Activated CD4-positive, CD25-positive, alpha-beta regulatory T cell treated with anti-CD3 and anti-CD28 coated beads, Interleukin-2, amount 50 U/mL, for 72 hours (primary cell): ENCODE data around the gene NAA20.

Experiments used
- DNase-seq: peaks from one replicate; pipeline ENCODE4 v3.0.0; 2021

Gene NAA20

DNA sequence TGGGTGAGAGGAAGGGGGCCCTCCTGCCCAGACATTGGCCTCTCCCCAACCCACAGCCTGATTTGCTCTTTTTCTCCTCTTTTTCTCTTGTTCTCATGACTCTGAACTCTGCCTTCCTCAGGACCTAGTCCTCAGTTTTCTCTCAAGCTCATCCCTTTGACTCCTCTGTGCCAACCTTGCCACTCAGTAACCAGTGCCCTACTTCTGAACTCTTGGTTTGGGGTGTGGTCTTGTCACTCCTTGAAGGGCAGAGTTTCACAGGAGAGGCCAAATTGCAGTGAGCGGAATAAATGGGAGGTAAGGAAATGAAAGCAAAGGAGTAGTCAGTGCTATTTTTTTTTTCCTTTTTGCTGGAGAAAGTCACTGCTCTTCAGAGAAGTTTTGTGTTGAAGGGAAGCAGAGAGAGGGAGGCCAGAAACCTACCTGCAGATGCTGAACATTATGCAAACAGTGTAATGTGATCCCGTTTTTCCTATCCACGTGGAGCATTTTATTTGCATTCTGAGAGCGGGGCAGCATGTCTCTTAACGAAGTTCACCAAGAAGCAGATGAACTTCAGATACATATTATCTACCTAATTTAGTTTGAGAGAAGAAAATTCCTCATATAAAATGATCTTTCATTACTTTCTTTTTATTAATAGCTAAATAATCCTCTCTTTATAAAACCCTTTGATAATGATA lies 62.1 kb downstream of the NAA20 start:
- DNase-seq: no peak
